ENCODE data around the gene ARFIP1. TPM values are rescaled to one million over a fixed set of nuclear protein-coding genes. Genes with fewer than 3 reads are reported as not detected.
A peak's percentile ranks its signal among the peaks of the same experiment; 100 is the strongest.

The ARFIP1 gene
- total RNA-seq, 4 donors from 2014 or later: 27.3 to 44.0 (median 39.2) TPM

DNA sequence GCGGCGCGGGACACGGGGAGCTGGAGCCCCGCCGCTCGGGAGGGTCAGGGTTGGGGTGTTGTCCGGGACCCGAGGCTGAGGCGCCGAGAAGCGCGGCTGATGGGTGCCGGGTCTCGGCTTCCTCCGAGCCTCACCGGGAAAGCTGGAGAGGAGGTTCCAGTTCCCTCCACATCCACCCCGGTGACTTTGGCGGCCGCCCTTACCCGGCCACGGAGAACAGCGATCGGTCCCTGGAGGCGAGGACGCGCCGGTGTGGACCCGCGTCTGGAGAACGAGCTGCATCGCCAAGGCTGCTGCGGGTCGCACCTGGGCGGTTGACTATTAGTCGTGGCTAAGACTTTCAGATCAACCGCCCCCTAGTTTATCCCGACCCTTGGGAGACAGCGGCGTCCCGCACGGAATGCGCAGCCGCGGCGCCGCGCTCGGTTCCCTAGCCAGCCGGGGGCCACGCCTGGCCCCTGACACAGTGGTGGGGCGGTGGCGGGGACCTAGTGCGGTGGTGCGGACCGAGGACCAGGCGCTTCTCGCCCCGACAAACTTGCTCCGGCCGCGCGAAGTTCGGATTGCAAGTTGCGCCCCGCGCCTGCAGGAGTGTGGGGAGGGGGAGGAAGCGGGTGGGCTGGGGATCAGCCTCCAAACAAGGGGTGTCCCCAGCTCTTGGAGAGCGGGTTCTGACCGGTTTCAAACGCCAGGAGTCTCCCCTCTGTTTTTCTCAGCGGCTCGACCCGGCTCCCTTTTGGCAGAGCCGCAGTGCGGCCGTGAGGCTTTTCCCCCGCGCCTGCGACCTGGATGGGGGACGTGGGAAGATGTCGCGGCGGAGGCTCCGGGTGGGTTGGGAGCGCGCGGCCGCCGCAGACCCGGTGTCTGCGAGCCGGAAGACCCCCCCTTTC, 156.9 kb downstream of the ARFIP1 start:
- Histone ChIP-seq H3K9me3 (no peaks in the 10 kb centered on the region), H3K4me1 (peaks cover 0 to 23% (median 4%) of the 10 kb centered on the region in 4 donors), H3K27me3 (peaks cover 0 to 7% of the 10 kb centered on the region in 2 donors), H3K36me3 (no peaks in the 10 kb centered on the region), H3K4me3 (peak overlapping the region; percentile 56 to 80 (median 66)), H3K27ac (peak overlapping the region; percentile 19 to 81 (median 76))
- no peak for TF ChIP-seq EP300 (IDR thresholded peaks at IDR 0.05)
- TF ChIP-seq CTCF (IDR thresholded peaks at IDR 0.05): peak in 1 of 5 experiments; percentile 1
- TF ChIP-seq POLR2A (IDR thresholded peaks at IDR 0.05): no peak
- no peak for DNase-seq (ENCODE audit: low spot score in 2 of 2)
- WGBS, 2 donors: 0% methylated on average over 19 to 80 of the region's 93 CpGs

GRCh38 chr4:152937336-152938236, 157.8 kb downstream of the ARFIP1 start:
- TF ChIP-seq POLR2A (IDR thresholded peaks at IDR 0.05) (no peak), CTCF (IDR thresholded peaks at IDR 0.05) (no peak), EP300 (IDR thresholded peaks at IDR 0.05) (peak in 1 of 2 donors; percentile 14)
- Histone ChIP-seq H3K9me3 (no peaks in the 10 kb centered on the region), H3K27me3 (peaks cover 0 to 7% of the 10 kb centered on the region in 2 donors), H3K4me3 (peak overlapping the region; percentile 56 to 80 (median 66)), H3K4me1 (peaks cover 0 to 23% (median 4%) of the 10 kb centered on the region in 4 donors), H3K36me3 (no peaks in the 10 kb centered on the region), H3K27ac (peak overlapping the region; percentile 19 to 81 (median 76))
- 0 to 1% methylated on average over 29 to 30 of the region's 91 CpGs for WGBS, 2 donors
- no peak for DNase-seq (ENCODE audit: low spot score in 2 of 2)

DNA sequence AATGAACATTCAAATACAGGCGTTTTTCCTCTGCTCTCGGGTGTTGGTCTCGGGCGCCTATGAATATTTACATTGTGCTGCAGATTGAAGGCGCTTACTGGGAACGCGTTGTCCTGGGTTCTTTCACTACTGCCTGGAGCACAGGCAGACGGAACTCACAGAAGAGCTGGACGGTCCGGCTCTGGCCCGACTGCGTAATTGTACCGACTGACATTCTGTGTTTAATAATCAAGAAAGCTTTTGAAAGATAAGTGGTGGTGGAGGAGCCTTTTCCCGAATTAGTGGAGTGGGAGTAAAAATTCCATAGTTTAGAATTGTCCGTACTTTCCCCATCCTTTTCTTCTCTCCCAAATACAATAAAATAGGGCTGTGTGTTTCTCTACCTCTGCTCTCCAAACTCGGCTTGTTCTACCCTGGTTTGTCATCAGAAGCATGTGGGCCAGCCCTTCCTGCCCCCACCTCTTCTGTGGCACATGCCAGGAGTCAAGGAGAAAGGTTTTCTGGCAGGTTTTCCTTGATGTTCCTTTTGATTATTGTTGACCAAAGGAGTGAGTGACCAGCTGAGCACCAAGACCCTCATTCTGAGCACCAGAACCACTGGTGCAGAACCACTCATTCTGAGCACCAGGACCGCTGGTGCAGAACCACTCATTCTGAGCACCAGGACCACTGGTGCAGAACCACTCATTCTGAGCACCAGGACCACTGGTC, 158.6 kb downstream of the ARFIP1 start:
- DNase-seq (ENCODE audit: low spot score in 2 of 2): no peak
- Histone ChIP-seq H3K27ac (peak overlapping the region in 3 of 4 donors; percentile 19 to 81 (median 76)), H3K9me3 (no peaks in the 10 kb centered on the region), H3K4me1 (peaks cover 0 to 28% (median 8%) of the 10 kb centered on the region in 4 donors), H3K27me3 (peaks cover 0 to 7% of the 10 kb centered on the region in 2 donors), H3K36me3 (peaks cover 0 to 6% (median 0%) of the 10 kb centered on the region in 3 donors), H3K4me3 (peak overlapping the region; percentile 56 to 76 (median 66))
- 5 to 14% methylated on average over 17 of the region's 17 CpGs for whole genome bisulfite sequencing, 2 donors
- TF ChIP-seq EP300 (IDR thresholded peaks at IDR 0.05): no peak

- TF ChIP-seq POLR2A (IDR thresholded peaks at IDR 0.05): no peak
- no peak for TF ChIP-seq CTCF (IDR thresholded peaks at IDR 0.05)
- TF ChIP-seq EP300 (IDR thresholded peaks at IDR 0.05): no peak
- Histone ChIP-seq H3K27ac (no peak overlapping the region), H3K27me3 (peaks cover 0 to 7% of the 10 kb centered on the region in 2 donors), H3K4me3 (no peak overlapping the region), H3K4me1 (peaks cover 0 to 40% (median 18%) of the 10 kb centered on the region in 4 donors), H3K9me3 (no peaks in the 10 kb centered on the region), H3K36me3 (peaks cover 0 to 7% (median 0%) of the 10 kb centered on the region in 3 donors)
- no peak for DNase-seq (ENCODE audit: low spot score in 2 of 2)
- 79 to 96% methylated on average over 2 of the region's 2 CpGs for WGBS, 2 donors
Measured at GRCh38 chr4:152939621-152940020, 159.9 kb downstream of the ARFIP1 start.

DNA sequence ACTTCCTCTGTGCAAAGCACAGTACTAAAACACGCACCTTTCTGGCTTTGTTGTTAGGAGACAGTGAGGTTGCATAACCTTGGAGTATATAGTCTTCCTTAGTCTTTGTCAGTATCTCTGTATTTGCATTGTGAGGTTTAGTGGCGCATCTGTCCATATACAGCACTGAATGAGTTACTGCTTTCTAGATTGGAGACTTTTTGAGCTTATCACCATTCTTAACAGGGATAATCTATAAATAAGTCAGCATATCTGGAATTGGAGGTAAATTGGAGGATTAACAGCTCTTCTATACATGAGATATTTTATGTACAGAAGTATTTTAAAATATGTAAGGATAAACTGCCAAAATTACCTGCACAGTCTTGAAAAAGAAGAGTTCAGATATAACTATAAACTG, 160.7 kb downstream of the ARFIP1 start:
- Histone ChIP-seq H3K9me3 (no peaks in the 10 kb centered on the region), H3K27me3 (peaks cover 0 to 7% of the 10 kb centered on the region in 2 donors), H3K36me3 (peaks cover 0 to 7% (median 0%) of the 10 kb centered on the region in 3 donors), H3K4me1 (peaks cover 0 to 46% (median 18%) of the 10 kb centered on the region in 4 donors), H3K27ac (no peak overlapping the region), H3K4me3 (no peak overlapping the region)
- WGBS, 2 donors: 95% methylated on average over 2 of the region's 2 CpGs
- TF ChIP-seq EP300 (IDR thresholded peaks at IDR 0.05) (no peak), POLR2A (IDR thresholded peaks at IDR 0.05) (no peak), CTCF (IDR thresholded peaks at IDR 0.05) (no peak)
- DNase-seq (ENCODE audit: low spot score in 2 of 2): no peak
